Panc1 (cell line): Measurements from ENCODE around the gene KLHDC3. TPM values are rescaled to one million over a fixed set of nuclear protein-coding genes. Genes with fewer than 3 reads are reported as not detected.

ENCODE experiments used
- ATAC-seq: fragments of 200-7000 bp; cut with Tn5 transposase; 2 replicates; pipeline ENCODE4 v1.9.1; 2020; ENCODE audit warnings: mild to moderate bottlenecking, moderate library complexity
- BruUV-seq: library from RNA; stranded (reverse); fragments of 400-500 nt; replicated peaks from 2 replicates; lab custom pipeline; 2021; lab: Mats Ljungman, UMichigan
- CTCF ChIA-PET: fragments of 300-600 bp; sonication (Branson Sonifier 250); formaldehyde crosslinking; loops from one replicate; lab custom pipeline; 2022; ENCODE audit warnings: antibody characterized with exemption; lab: Charles Lee
- POLR2A ChIA-PET: fragments of 300-600 bp; sonication (Branson Sonifier 250); formaldehyde crosslinking; loops from one replicate; lab custom pipeline; 2022; ENCODE audit warnings: antibody characterized with exemption; lab: Charles Lee
- DNase-seq: peaks from one replicate; pipeline ENCODE4 v3.0.0-alpha.2; 2010; ENCODE audit warnings: low read depth, low spot score
- H3K27ac ChIP-seq: 2 replicates; pipeline ENCODE4 v1.5.1; 2011; ENCODE audit warnings: mild to moderate bottlenecking, low read length, inconsistent platforms
- H3K27me3 ChIP-seq: fragments of 200-500 bp; sonication (Bioruptor generic); 2 replicates; pipeline ENCODE4 v1.6.0; 2014; ENCODE audit warnings: low read length, inconsistent platforms; ENCODE audit not compliant: control insufficient read depth, insufficient read depth
- H3K36me3 ChIP-seq: fragments of 200-500 bp; sonication (Bioruptor generic); 2 replicates; pipeline ENCODE4 v1.5.1; 2014; ENCODE audit warnings: inconsistent platforms, mild to moderate bottlenecking, low read length, moderate library complexity; ENCODE audit not compliant: control insufficient read depth, insufficient read depth
- H3K4me1 ChIP-seq: 2 replicates; pipeline ENCODE4 v1.5.1; 2011; ENCODE audit warnings: inconsistent platforms, mild to moderate bottlenecking, low read length, moderate library complexity; ENCODE audit not compliant: control insufficient read depth, insufficient read depth
- H3K4me3 ChIP-seq, 2 experiments: 2 replicates each; pipeline ENCODE4 v1.5.1; 2011 to 2012; ENCODE audit warnings: low read depth in 2 of 2, low read length in 2 of 2, mild to moderate bottlenecking in 2 of 2, inconsistent platforms in 1 of 2, moderate library complexity in 1 of 2
- H3K9me3 ChIP-seq: fragments of 200-500 bp; sonication (Bioruptor generic); 2 replicates; pipeline ENCODE4 v1.5.1; 2014; ENCODE audit warnings: low read depth, mild to moderate bottlenecking, inconsistent platforms, low read length, moderate library complexity; ENCODE audit not compliant: control insufficient read depth, insufficient read depth
- POLR2AphosphoS5 ChIP-seq: IDR thresholded peaks from 2 replicates; pipeline ENCODE4 v1.6.1; 2012; ENCODE audit warnings: mild to moderate bottlenecking, low read depth, low read length, moderate library complexity
- SIN3A ChIP-seq: IDR thresholded peaks from 2 replicates; pipeline ENCODE4 v1.6.1; 2012; ENCODE audit warnings: low read depth, mild to moderate bottlenecking, low read length, moderate library complexity, borderline replicate concordance; ENCODE audit not compliant: insufficient read depth
- TCF7L2 ChIP-seq: IDR thresholded peaks from 2 replicates; pipeline ENCODE4 v1.6.1; 2011; ENCODE audit warnings: mild to moderate bottlenecking, low read depth, low read length, inconsistent platforms
- in situ Hi-C: cut with HindIII; loops from 2 replicates; pipeline ENCODE4 v1.10.0; 2016; ENCODE audit warnings: low sequenced_read_pairs, low pct_unique_long_range_greater_than_20kb
- intact Hi-C: fragments of 100-400 bp; cut with micrococcal nuclease; formaldehyde crosslinking; loops from one replicate; pipeline ENCODE4 v1.10.0; 2022; ENCODE audit not compliant: unreplicated experiment
- total RNA-seq: library from RNA; stranded (reverse); gene quantifications from one replicate; pipeline ENCODE4 v1.2.1, GENCODE V29; 2021; ENCODE audit not compliant: unreplicated experiment
- TF ChIP-seq, protein P1 (sequence below): fragments of 450-650 bp; IDR thresholded peaks from 2 replicates; pipeline ENCODE4 v1.5.1; 2017; ENCODE audit warnings: mild to moderate bottlenecking
- TF ChIP-seq, protein P2 (sequence below), 2 experiments: IDR thresholded peaks; 2 replicates each; pipeline ENCODE4 v1.6.1; 2011 to 2012; ENCODE audit warnings: low read depth in 2 of 2, control low read depth in 1 of 2, low read length in 1 of 2, mild to moderate bottlenecking in 1 of 2, moderate library complexity in 1 of 2; ENCODE audit not compliant: insufficient read depth in 1 of 2

Gene KLHDC3
- total RNA-seq, 1 experiment from 2014 or later, result 60.9 TPM

DNA sequence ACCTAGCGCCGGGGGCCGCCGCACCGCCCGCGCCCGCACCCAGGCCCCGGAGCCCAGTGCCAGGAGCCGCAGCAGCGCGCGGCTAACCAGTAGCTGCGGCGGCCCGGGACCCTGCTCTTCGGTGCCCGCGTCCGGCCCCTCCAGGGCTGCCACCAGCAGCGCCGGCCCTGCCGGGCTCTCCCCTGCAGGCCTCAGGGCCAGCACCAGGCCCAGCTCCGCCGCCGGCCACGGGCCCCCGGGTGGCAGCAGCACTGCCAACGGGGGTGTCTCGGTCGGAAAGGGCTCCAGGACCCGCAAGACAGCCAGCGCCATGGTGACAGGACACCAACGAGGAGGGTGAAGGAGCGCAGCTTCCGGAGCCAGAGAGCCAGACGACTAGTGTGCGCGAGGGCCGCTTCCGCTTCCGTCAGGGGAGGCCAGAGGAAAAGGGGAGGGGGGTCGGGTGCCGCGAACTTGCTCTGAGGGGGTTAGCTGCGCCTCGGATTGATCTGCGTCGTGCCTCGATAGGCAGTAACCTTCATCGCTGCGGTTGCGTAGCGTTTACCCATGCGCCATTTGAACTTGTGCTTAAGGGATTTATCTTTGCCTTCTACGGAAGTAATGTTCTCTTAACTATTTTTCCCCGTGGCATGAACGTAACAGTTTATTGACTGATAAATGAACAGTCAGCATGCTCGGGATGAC lies 35.1 kb upstream of the KLHDC3 start, which contains the start of gene PEX6:
Gene PEX6 (minus strand): TSS at position 343 of the 684 bp plus-strand sequence. CDS start 31 bp downstream, at position 312.
- Histone ChIP-seq H3K36me3 (no peaks in the 10 kb centered on the region), H3K9me3 (no peaks in the 10 kb centered on the region), H3K4me1 (peaks cover 15% of the 10 kb centered on the region; the same call in 1 of the 2 replicates), H3K27me3 (no peaks in the 10 kb centered on the region), H3K27ac (peak within 1 kb of the TSS; percentile 91), H3K4me3 (peak within 1 kb of the TSS; percentile 72 to 81)
- ATAC-seq (peak; percentile 95), DNase-seq (peak; percentile 51)
- TF ChIP-seq SIN3A (peak; percentile 81; the same call in 1 of the 2 replicates), TCF7L2 (peak; percentile 27; the same call in 1 of the 2 replicates), POLR2AphosphoS5 (peak; percentile 94)
- TF ChIP-seq, protein P1, sequence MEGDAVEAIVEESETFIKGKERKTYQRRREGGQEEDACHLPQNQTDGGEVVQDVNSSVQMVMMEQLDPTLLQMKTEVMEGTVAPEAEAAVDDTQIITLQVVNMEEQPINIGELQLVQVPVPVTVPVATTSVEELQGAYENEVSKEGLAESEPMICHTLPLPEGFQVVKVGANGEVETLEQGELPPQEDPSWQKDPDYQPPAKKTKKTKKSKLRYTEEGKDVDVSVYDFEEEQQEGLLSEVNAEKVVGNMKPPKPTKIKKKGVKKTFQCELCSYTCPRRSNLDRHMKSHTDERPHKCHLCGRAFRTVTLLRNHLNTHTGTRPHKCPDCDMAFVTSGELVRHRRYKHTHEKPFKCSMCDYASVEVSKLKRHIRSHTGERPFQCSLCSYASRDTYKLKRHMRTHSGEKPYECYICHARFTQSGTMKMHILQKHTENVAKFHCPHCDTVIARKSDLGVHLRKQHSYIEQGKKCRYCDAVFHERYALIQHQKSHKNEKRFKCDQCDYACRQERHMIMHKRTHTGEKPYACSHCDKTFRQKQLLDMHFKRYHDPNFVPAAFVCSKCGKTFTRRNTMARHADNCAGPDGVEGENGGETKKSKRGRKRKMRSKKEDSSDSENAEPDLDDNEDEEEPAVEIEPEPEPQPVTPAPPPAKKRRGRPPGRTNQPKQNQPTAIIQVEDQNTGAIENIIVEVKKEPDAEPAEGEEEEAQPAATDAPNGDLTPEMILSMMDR, result no peak
- TF ChIP-seq, protein P2, sequence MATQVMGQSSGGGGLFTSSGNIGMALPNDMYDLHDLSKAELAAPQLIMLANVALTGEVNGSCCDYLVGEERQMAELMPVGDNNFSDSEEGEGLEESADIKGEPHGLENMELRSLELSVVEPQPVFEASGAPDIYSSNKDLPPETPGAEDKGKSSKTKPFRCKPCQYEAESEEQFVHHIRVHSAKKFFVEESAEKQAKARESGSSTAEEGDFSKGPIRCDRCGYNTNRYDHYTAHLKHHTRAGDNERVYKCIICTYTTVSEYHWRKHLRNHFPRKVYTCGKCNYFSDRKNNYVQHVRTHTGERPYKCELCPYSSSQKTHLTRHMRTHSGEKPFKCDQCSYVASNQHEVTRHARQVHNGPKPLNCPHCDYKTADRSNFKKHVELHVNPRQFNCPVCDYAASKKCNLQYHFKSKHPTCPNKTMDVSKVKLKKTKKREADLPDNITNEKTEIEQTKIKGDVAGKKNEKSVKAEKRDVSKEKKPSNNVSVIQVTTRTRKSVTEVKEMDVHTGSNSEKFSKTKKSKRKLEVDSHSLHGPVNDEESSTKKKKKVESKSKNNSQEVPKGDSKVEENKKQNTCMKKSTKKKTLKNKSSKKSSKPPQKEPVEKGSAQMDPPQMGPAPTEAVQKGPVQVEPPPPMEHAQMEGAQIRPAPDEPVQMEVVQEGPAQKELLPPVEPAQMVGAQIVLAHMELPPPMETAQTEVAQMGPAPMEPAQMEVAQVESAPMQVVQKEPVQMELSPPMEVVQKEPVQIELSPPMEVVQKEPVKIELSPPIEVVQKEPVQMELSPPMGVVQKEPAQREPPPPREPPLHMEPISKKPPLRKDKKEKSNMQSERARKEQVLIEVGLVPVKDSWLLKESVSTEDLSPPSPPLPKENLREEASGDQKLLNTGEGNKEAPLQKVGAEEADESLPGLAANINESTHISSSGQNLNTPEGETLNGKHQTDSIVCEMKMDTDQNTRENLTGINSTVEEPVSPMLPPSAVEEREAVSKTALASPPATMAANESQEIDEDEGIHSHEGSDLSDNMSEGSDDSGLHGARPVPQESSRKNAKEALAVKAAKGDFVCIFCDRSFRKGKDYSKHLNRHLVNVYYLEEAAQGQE (IDR thresholded peaks at IDR 0.05; ENCODE audit: insufficient read depth in 1 of 2, low read depth in 2 of 2, low read length in 1 of 2), result 0 out of 4 replicates have a peak, but pooled peaks of 1 of the 2 experiments have one; percentile 27
- in situ Hi-C loops, result no loop called here
- POLR2A ChIA-PET, result interaction anchor here (0.5 to 0.7 kb wide), 5 partner anchors 21 to 1217 kb away, joined by 3 to 8 read pairs (median 5); partner anchors contain the start of gene RPL7L1
- CTCF ChIA-PET, result no interaction called here
- no TSS peak for BruUV-seq
- intact Hi-C loops, result no loop called here

DNA sequence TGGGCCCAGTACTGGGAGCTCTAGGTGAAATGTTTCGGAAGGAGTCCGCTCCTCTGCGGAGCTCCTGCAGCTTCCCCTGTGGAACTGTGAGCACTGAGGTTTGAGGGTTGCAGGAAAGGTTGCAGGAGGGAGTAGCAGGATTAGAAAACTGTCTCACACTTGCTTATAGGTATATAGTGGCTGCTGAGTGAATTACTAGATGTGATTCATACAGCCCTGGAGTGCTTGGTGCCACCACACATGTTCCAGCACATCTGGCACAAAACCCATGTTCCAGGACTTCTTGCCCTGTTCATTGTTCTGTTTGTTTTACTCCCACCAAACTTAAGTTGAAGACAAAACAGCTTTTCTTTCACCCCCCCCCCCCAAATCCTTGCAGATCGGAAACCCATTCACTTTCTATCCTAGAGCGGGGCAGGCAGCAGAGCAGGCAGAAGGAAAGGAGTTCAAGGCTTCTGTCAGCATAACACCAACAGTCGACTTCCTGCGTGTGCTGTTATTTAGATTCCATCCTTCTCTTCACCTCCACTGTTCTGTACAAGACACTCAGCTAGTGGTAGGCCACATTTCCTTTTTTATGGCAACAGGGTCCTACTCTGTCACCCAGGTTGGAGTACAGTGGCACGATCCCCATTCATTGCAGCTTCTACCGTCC lies 34.4 kb upstream of the KLHDC3 start:
- TF ChIP-seq, protein P2 (IDR thresholded peaks at IDR 0.05; ENCODE audit: insufficient read depth in 1 of 2, low read depth in 2 of 2, low read length in 1 of 2), result no peak
- TF ChIP-seq, protein P1, result no peak
- TF ChIP-seq SIN3A, result no peak
- TF ChIP-seq POLR2AphosphoS5, result no peak
- no peak for TF ChIP-seq TCF7L2
- no TSS peak for BruUV-seq
- Histone ChIP-seq H3K9me3 (no peaks in the 10 kb centered on the region), H3K4me1 (peaks cover 15% of the 10 kb centered on the region; the same call in 1 of the 2 replicates), H3K27me3 (no peaks in the 10 kb centered on the region), H3K36me3 (no peaks in the 10 kb centered on the region; the same call in 1 of the 2 replicates), H3K27ac (peak overlapping the region; percentile 91), H3K4me3 (peak overlapping the region; percentile 72 to 81)
- DNase-seq, result no peak
- in situ Hi-C loops, result no loop called here
- intact Hi-C loops, result no loop called here
- ATAC-seq, result peak; percentile 16
- CTCF ChIA-PET, result no interaction called here
- POLR2A ChIA-PET, result interaction anchor here (0.5 to 0.7 kb wide), 3 partner anchors 84 to 1240 kb away, joined by 5 to 7 read pairs (median 6); partner anchors contain the start of gene RPL7L1
